ENCODE data around the gene RCBTB2. TPM values are rescaled to one million over a fixed set of nuclear protein-coding genes. Genes with fewer than 3 reads are reported as not detected.

RCBTB2 gene
- total RNA-seq, 4 donors from 2014 or later, result 1.7 to 9.1 (median 7.6) TPM

DNA sequence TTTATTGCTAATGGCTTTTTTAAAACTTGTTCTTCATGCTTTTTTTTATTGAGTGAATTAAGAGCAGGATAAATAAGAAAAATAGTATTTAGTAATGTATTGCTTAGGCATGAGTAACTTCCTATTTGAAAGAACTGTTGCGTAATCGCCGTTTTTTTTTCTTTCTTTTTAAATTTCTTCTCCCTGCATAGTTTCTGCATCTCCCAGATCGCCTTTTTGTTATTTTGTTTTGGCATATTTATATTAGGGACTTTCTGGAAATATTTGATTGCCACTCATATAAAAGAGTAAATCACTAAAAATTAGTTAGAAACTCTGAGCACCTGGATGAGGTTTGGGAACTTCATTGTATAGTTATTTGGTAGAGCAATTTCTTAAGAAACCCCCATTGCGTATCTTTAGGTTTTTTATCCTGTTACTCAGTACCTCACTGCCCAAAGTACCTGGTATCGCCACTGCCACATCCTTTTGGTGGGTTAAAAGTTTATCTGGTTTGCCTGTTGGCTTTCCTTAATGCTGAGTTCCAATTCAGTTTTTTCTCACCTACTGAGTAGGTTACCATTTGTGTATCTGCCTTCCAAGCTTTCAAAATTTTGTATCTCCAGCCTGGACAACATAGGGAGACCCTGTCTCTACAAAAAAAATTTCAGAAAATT is 83.8 kb downstream of the RCBTB2 start:
- H3K9me3 ChIP-seq, result no peaks in the 10 kb centered on the region
- DNase-seq (no peak), ATAC-seq (no peak)
- H3K27me3 ChIP-seq, result no peaks in the 10 kb centered on the region
- peaks cover 0 to 7% of the 10 kb centered on the region in 2 donors for H3K36me3 ChIP-seq
- H3K27ac ChIP-seq, result peak overlapping the region in 1 of 4 donors; percentile 34
- in situ Hi-C loops (cut with MboI; ENCODE audit: low sequenced_read_pairs in 4 of 4), result no loop called here
- TF ChIP-seq, protein P1, sequence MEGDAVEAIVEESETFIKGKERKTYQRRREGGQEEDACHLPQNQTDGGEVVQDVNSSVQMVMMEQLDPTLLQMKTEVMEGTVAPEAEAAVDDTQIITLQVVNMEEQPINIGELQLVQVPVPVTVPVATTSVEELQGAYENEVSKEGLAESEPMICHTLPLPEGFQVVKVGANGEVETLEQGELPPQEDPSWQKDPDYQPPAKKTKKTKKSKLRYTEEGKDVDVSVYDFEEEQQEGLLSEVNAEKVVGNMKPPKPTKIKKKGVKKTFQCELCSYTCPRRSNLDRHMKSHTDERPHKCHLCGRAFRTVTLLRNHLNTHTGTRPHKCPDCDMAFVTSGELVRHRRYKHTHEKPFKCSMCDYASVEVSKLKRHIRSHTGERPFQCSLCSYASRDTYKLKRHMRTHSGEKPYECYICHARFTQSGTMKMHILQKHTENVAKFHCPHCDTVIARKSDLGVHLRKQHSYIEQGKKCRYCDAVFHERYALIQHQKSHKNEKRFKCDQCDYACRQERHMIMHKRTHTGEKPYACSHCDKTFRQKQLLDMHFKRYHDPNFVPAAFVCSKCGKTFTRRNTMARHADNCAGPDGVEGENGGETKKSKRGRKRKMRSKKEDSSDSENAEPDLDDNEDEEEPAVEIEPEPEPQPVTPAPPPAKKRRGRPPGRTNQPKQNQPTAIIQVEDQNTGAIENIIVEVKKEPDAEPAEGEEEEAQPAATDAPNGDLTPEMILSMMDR (IDR thresholded peaks at IDR 0.05 in 4 of 5, conservative IDR thresholded peaks at IDR 0.05 in 1 of 5), result no peak
- no peak for TF ChIP-seq POLR2A (IDR thresholded peaks at IDR 0.05)
- intact Hi-C loops (cut with DNase I; ENCODE audit: low total_unique reads), result no loop called here
- no peak overlapping the region for H3K4me3 ChIP-seq
- H3K4me1 ChIP-seq, result no peaks in the 10 kb centered on the region

DNA sequence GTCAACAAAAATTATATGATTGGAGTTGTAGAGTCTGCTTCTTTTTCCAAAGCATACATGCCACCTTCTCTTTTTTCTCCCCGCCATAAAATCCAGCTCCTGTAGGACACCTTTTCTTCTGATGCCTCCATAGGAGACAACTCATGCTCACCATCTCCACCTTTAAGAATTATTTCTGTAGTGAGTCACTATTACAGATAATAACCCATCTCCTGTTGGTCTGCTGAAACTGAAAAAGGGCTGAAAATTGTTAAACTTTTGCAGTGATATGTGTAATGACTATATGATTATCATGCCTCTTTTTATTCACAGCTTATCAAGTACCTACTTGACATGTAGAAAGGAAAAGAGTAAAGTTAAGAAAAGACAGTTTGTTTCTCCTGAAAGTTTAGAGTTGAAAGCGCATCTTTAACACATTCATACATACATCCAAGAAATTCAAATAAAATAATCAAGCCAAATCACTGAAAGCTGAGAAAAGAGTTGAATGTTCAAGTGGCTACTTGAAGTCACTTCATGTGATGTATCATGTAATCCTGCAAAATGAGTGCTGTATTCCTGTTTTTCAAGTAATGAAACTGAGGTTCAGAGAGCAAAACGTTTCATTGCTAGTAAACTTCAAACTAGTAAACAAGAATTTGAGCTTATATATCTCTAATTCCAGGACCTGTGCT is 84.5 kb downstream of the RCBTB2 start:
- ATAC-seq, result no peak
- no peak for DNase-seq
- peaks cover 0 to under 1% of the 10 kb centered on the region in 2 donors for H3K36me3 ChIP-seq
- intact Hi-C loops (cut with DNase I; ENCODE audit: low total_unique reads), result no loop called here
- H3K27ac ChIP-seq, result peak overlapping the region in 1 of 4 donors; percentile 34
- TF ChIP-seq, protein P1 (IDR thresholded peaks at IDR 0.05 in 4 of 5, conservative IDR thresholded peaks at IDR 0.05 in 1 of 5), result no peak
- no peak for TF ChIP-seq POLR2A (IDR thresholded peaks at IDR 0.05)
- no peak overlapping the region for H3K4me3 ChIP-seq
- H3K9me3 ChIP-seq, result no peaks in the 10 kb centered on the region
- H3K27me3 ChIP-seq, result no peaks in the 10 kb centered on the region
- no peaks in the 10 kb centered on the region for H3K4me1 ChIP-seq
- in situ Hi-C loops (cut with MboI; ENCODE audit: low sequenced_read_pairs in 4 of 4), result no loop called here

DNA sequence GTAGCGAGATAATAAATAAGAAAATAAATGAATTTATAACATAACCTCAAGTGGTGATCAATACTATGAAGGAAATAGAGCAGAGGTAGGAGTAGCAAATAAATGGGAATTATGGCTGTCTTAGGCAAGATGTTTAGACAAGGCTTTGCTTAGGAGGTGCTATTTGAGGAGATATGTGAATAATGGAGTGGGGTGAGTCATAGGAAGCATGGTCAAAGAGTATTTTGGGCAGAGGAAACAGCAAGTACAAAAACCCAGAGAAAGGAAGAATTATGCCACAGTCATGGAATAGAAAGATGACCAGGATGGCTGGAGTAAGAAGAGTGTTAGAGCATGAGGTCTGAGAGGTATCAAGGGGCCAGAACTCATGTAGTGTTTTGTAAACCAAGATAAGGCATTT is 86.4 kb downstream of the RCBTB2 start:
- in situ Hi-C loops (cut with MboI; ENCODE audit: low sequenced_read_pairs in 4 of 4), result no loop called here
- Histone ChIP-seq H3K9me3 (no peaks in the 10 kb centered on the region), H3K36me3 (no peaks in the 10 kb centered on the region), H3K27me3 (no peaks in the 10 kb centered on the region), H3K4me1 (no peaks in the 10 kb centered on the region), H3K27ac (peak overlapping the region in 1 of 4 donors; percentile 7), H3K4me3 (no peak overlapping the region)
- no peak for DNase-seq
- TF ChIP-seq, protein P1 (IDR thresholded peaks at IDR 0.05 in 4 of 5, conservative IDR thresholded peaks at IDR 0.05 in 1 of 5), result no peak
- no peak for TF ChIP-seq POLR2A (IDR thresholded peaks at IDR 0.05)
- ATAC-seq, result no peak
- intact Hi-C loops (cut with DNase I; ENCODE audit: low total_unique reads), result no loop called here

DNA sequence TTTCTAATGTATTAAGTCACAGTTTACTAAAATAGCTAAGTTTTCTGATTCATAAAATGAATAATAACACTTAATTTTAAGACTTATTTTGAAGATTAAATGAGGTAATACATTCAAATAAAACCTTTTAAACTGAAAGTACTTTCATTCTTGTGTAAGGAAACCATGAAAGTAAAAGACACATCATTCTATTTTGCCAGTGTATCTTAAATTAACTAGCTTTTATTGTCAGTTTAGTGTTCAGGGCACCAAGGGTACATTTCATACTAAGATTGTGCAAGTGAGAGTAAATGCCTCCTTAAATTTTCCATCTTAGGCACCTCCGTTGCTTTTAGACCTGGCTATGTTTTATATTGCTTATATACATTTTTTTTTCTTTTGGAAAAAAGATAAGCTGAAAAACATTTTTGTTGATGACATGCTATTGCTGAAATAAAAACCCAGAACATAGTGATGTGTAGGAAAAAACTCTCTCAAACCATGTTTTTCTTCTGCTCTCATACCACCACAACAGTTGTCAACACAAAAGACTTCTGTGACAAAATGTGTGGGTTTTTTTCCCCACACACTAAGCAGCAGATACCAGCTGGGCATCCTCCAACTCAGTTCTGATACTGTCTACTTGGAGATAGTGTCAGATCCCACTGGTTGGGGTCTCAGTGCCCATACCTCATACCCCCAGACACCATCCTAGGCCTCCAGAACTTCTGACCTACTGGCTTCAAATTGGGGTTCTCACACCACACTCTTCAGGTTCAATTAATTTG is 89.3 kb downstream of the RCBTB2 start:
- no peak overlapping the region for H3K4me3 ChIP-seq
- no peak overlapping the region for H3K27ac ChIP-seq
- H3K36me3 ChIP-seq, result no peaks in the 10 kb centered on the region
- no peaks in the 10 kb centered on the region for H3K4me1 ChIP-seq
- no peak for DNase-seq
- ATAC-seq, result no peak
- no peaks in the 10 kb centered on the region for H3K9me3 ChIP-seq
- H3K27me3 ChIP-seq, result no peaks in the 10 kb centered on the region
- intact Hi-C loops (cut with DNase I; ENCODE audit: low total_unique reads), result no loop called here
- TF ChIP-seq, protein P1 (IDR thresholded peaks at IDR 0.05 in 4 of 5, conservative IDR thresholded peaks at IDR 0.05 in 1 of 5), result no peak
- in situ Hi-C loops (cut with MboI; ENCODE audit: low sequenced_read_pairs in 4 of 4), result no loop called here

Other genes starting within 250 kb of the RCBTB2 start
- gene RB1, start 229.3 kb downstream of the RCBTB2 start, total RNA-seq, result 10 to 100 TPM; 29.3 to 45.6 (median 33.2) TPM
- gene LPAR6, start 120.0 kb downstream of the RCBTB2 start, total RNA-seq, result 10 to 100 TPM in 1 of 4 donors, 1 to 10 TPM in 3; 4.1 to 20.6 (median 6.1) TPM
- gene CYSLTR2, start 120.8 kb upstream of the RCBTB2 start, total RNA-seq, result under 1 TPM in 2 of 4 donors, not detected in 2; 0.09 to 0.10 TPM

Data from gastrocnemius medialis (tissue), 4 donors.